ENCODE data around the gene TXNDC8. TPM values are rescaled to one million over a fixed set of nuclear protein-coding genes. Genes with fewer than 3 reads are reported as not detected.

Gene TXNDC8
- total RNA-seq, 1 experiment from 2014 or later, result not detected

GRCh38 chr9:110336363-110336762 lies 1.3 kb downstream of the TXNDC8 start (continued):
- TF ChIP-seq ZNF138 (CRISPR knock-in tag; conservative IDR thresholded peaks at IDR 0.05), result no peak
- TF ChIP-seq ZBTB21 (CRISPR knock-in tag; IDR thresholded peaks at IDR 0.05; ENCODE audit: borderline replicate concordance), result no peak
- TF ChIP-seq ETV6 (CRISPR knock-in tag; IDR thresholded peaks at IDR 0.05), result no peak
- TF ChIP-seq PRRX2 (CRISPR knock-in tag; IDR thresholded peaks at IDR 0.05), result no peak
- TF ChIP-seq ELF4 (CRISPR knock-in tag; IDR thresholded peaks at IDR 0.05; ENCODE audit: low read depth), result no peak
- no peak for TF ChIP-seq ZMAT4 (CRISPR knock-in tag; IDR thresholded peaks at IDR 0.05)
- TF ChIP-seq NR3C1 (CRISPR knock-in tag; conservative IDR thresholded peaks at IDR 0.05; ENCODE audit: low read depth), result no peak
- TF ChIP-seq FOXJ3 (CRISPR knock-in tag; IDR thresholded peaks at IDR 0.05; ENCODE audit: borderline replicate concordance), result no peak
- TF ChIP-seq NR1H2 (CRISPR knock-in tag; IDR thresholded peaks at IDR 0.05), result no peak
- TF ChIP-seq GTF2I (CRISPR knock-in tag; conservative IDR thresholded peaks at IDR 0.05), result no peak

GRCh38 chr9:110334871-110335270 lies 2.8 kb downstream of the TXNDC8 start:
- CTCF ChIA-PET, result no interaction called here
- no peak for ATAC-seq
- no peak overlapping the region for H3K27ac Mint-ChIP-seq
- H3K4me3 Mint-ChIP-seq, result no peak overlapping the region
- DNase-seq (ENCODE audit: low spot score), result no peak
- peaks cover 16% of the 10 kb centered on the region for H3K9me3 Mint-ChIP-seq
- no peaks in the 10 kb centered on the region for H3K4me1 Mint-ChIP-seq
- H3K36me3 Mint-ChIP-seq, result no peaks in the 10 kb centered on the region
- POLR2A ChIA-PET, result no interaction called here
- peaks cover 5% of the 10 kb centered on the region; the same call in 1 of the 2 replicates for H3K27me3 Mint-ChIP-seq (ENCODE audit: low read depth)
- TF ChIP-seq ZNF416 (CRISPR knock-in tag; IDR thresholded peaks at IDR 0.05) (no peak), TEAD4 (CRISPR knock-in tag; IDR thresholded peaks at IDR 0.05) (no peak), ATF1 (CRISPR knock-in tag; IDR thresholded peaks at IDR 0.05) (no peak), ZNF281 (CRISPR knock-in tag; IDR thresholded peaks at IDR 0.05) (no peak), GRHL2 (CRISPR knock-in tag; IDR thresholded peaks at IDR 0.05; ENCODE audit: insufficient replicate concordance, severe bottlenecking) (no peak), HMGXB4 (CRISPR knock-in tag; IDR thresholded peaks at IDR 0.05) (no peak), FOXP1 (CRISPR knock-in tag; IDR thresholded peaks at IDR 0.05; ENCODE audit: borderline replicate concordance) (no peak), AFF4 (CRISPR knock-in tag; IDR thresholded peaks at IDR 0.05; ENCODE audit: borderline replicate concordance) (no peak), CREB1 (CRISPR knock-in tag; IDR thresholded peaks at IDR 0.05) (no peak), AR (CRISPR knock-in tag; IDR thresholded peaks at IDR 0.05) (no peak), ZNF425 (CRISPR knock-in tag; conservative IDR thresholded peaks at IDR 0.05) (no peak), ERG (CRISPR knock-in tag; IDR thresholded peaks at IDR 0.05) (no peak), NFYB (CRISPR knock-in tag; conservative IDR thresholded peaks at IDR 0.05; ENCODE audit: low read depth) (no peak)
